K562 (cell line): ENCODE data around the gene CCNK. TPM values are rescaled to one million over a fixed set of nuclear protein-coding genes. Genes with fewer than 3 reads are reported as not detected.

Experiments used
- ATAC-seq: fragments of 200-7000 bp; cut with Tn5 transposase; 3 replicates; pipeline ENCODE4 v1.9.1; 2020; ENCODE audit warnings: moderate library complexity
- BruUV-seq: library from RNA; stranded (reverse); fragments of 400-500 nt; replicated peaks from 2 replicates; lab custom pipeline; 2021; lab: Mats Ljungman, UMichigan
- CTCF ChIA-PET: fragments of 300-600 bp; formaldehyde crosslinking; extraction: SDS; loops from one replicate; lab custom pipeline; 2021; ENCODE audit warnings: low intra/inter-chr PET ratio; lab: Yijun Ruan, JAX
- POLR2A ChIA-PET: fragments of 300-600, 350-650 bp; sonication (Branson Sonifier 250); formaldehyde crosslinking; extraction: SDS; loops from one replicate; lab custom pipeline; 2021; ENCODE audit warnings: antibody characterized with exemption, inconsistent platforms; lab: Yijun Ruan, JAX
- DNase-seq, 4 experiments: peaks; one replicate each; pipeline versions ENCODE4 v3.0.0 to v3.0.0-alpha.2; 2011 to 2018; ENCODE audit warnings: low spot score in 3 of 4, mixed read lengths in 3 of 4; ENCODE audit errors: extremely low read depth in 1 of 4
- FAIRE-seq: peaks from 2 replicates; lab custom pipeline; 2011; peaks lifted over from hg19 to GRCh38; lab: Jason Lieb, UNC
- H2AFZ ChIP-seq: 2 replicates; pipeline ENCODE4 v1.6.0; 2011; ENCODE audit warnings: low read depth, low read length, control low read depth, inconsistent platforms
- H3K27ac ChIP-seq: fragments of 200-600 bp; 3 replicates; pipeline ENCODE4 v1.8.0; 2011; ENCODE audit warnings: low read depth, mild to moderate bottlenecking, control low read depth, inconsistent platforms, low read length, moderate library complexity, mixed read lengths; ENCODE audit errors: extremely low read depth
- H3K27me3 ChIP-seq, 2 experiments: fragments of 300-600 bp in 1 of 2; 2 replicates in 1 of 2; 3 replicates in 1 of 2; pipeline versions ENCODE4 v1.6.0 to v1.8.0; 2011; ENCODE audit warnings: inconsistent platforms in 2 of 2, low read length in 2 of 2, mild to moderate bottlenecking in 1 of 2, mixed read lengths in 1 of 2, moderate library complexity in 1 of 2; ENCODE audit not compliant: control insufficient read depth in 2 of 2, insufficient read depth in 2 of 2
- H3K36me3 ChIP-seq: fragments of 300-600 bp; 3 replicates; pipeline ENCODE4 v1.8.0; 2011; ENCODE audit warnings: mild to moderate bottlenecking, low read length, inconsistent platforms; ENCODE audit not compliant: control insufficient read depth, insufficient read depth
- H3K4me1 ChIP-seq, 2 experiments: fragments of 200-600 bp in 1 of 2; replicated peaks in 1 of 2; 2 replicates in 1 of 2; 3 replicates in 1 of 2; pipeline versions ENCODE4 v1.5.1 to v1.8.0; 2011; ENCODE audit warnings: inconsistent platforms in 2 of 2, low read length in 2 of 2, mild to moderate bottlenecking in 1 of 2, mixed read lengths in 1 of 2, moderate library complexity in 1 of 2; ENCODE audit not compliant: control insufficient read depth in 2 of 2, insufficient read depth in 2 of 2
- H3K4me2 ChIP-seq: 2 replicates; pipeline ENCODE4 v1.6.1; 2011; ENCODE audit warnings: low read length, control low read depth, inconsistent platforms, mixed read lengths; ENCODE audit not compliant: insufficient read depth
- H3K4me3 ChIP-seq: fragments of 200-600 bp; sonication (generic), shearing (Covaris generic); 2 replicates; pipeline ENCODE4 v1.5.1; 2016; ENCODE audit warnings: control low read depth, inconsistent platforms
- H3K79me2 ChIP-seq: fragments of 200-600 bp; 3 replicates; pipeline ENCODE4 v1.8.0; 2011; ENCODE audit warnings: low read length, inconsistent platforms; ENCODE audit not compliant: control insufficient read depth, insufficient read depth
- H3K9ac ChIP-seq, 2 experiments: 2 replicates each; pipeline versions ENCODE4 v1.6.0 to v1.6.1; 2011; ENCODE audit warnings: low read depth in 2 of 2, low read length in 2 of 2, control low read depth in 1 of 2, inconsistent platforms in 1 of 2, mild to moderate bottlenecking in 1 of 2, mixed read lengths in 1 of 2; ENCODE audit not compliant: insufficient read depth in 1 of 2
- H3K9me1 ChIP-seq: one replicate; pipeline ENCODE4 v1.6.0; 2011; ENCODE audit warnings: inconsistent platforms, mild to moderate bottlenecking, low read length, moderate library complexity; ENCODE audit not compliant: control insufficient read depth, insufficient read depth
- H3K9me3 ChIP-seq: replicated peaks from 2 replicates; pipeline ENCODE4 v1.5.1; 2011; ENCODE audit warnings: low read depth, low read length, inconsistent platforms; ENCODE audit not compliant: control insufficient read depth, insufficient read depth
- H4K20me1 ChIP-seq: replicated peaks from 2 replicates; pipeline ENCODE4 v1.6.1; 2011; ENCODE audit warnings: low read length, inconsistent platforms, mixed read lengths; ENCODE audit not compliant: control insufficient read depth, insufficient read depth
- DDX20 ChIP-seq: fragments of 450-650 bp; IDR thresholded peaks from 2 replicates; pipeline ENCODE4 v1.6.1; 2016; ENCODE audit warnings: missing genetic modification characterization, low read depth, mild to moderate bottlenecking, missing compliant biosample characterization, moderate library complexity
- EGR1 ChIP-seq: fragments of 450-650 bp; conservative IDR thresholded peaks from 2 replicates; pipeline ENCODE4 v1.6.1; 2017; ENCODE audit warnings: mild to moderate bottlenecking
- HCFC1 ChIP-seq: IDR thresholded peaks from 2 replicates; pipeline ENCODE4 v1.6.1; 2012; ENCODE audit warnings: low read depth, low read length, improper control_type of control experiment
- HEY1 ChIP-seq: fragments of 250-450 bp; sonication (Bioruptor Pico); IDR thresholded peaks from 2 replicates; pipeline ENCODE4 v1.5.0; 2020; ENCODE audit warnings: mild to moderate bottlenecking, moderate library complexity, borderline replicate concordance
- LCOR ChIP-seq: sonication (generic); formaldehyde crosslinking; IDR thresholded peaks from 2 replicates; pipeline ENCODE4 v1.8.0; 2022; ENCODE audit warnings: mild to moderate bottlenecking, missing genetic modification reagents
- MAFG ChIP-seq: fragments of 450-650 bp; conservative IDR thresholded peaks from 2 replicates; pipeline ENCODE4 v1.6.1; 2016; ENCODE audit warnings: missing genetic modification characterization, missing compliant biosample characterization
- NFIC ChIP-seq: fragments of 450-650 bp; IDR thresholded peaks from 2 replicates; pipeline ENCODE4 v1.6.1; 2017; ENCODE audit warnings: mild to moderate bottlenecking, inconsistent platforms
- RBM39 ChIP-seq: fragments of 200-400 bp; formaldehyde crosslinking; optimal IDR thresholded peaks from 2 replicates; pipeline ENCODE3; 2018; ENCODE audit warnings: low read depth, low read length
- TCF7 ChIP-seq: sonication (generic); IDR thresholded peaks from 2 replicates; pipeline ENCODE4 v1.6.1; 2016; ENCODE audit warnings: antibody characterized with exemption, borderline replicate concordance
- ZC3H11A ChIP-seq: IDR thresholded peaks from 2 replicates; pipeline ENCODE4 v1.6.1; 2012; ENCODE audit warnings: low read depth, low read length, improper control_type of control experiment
- ZEB2 ChIP-seq: fragments of 450-650 bp; IDR thresholded peaks from 2 replicates; pipeline ENCODE4 v1.6.1; 2016
- ZNF146 ChIP-seq: IDR thresholded peaks from one replicate; pipeline ENCODE4 v1.6.1; 2018; ENCODE audit warnings: missing compliant biosample characterization; ENCODE audit not compliant: unreplicated experiment
- ZNF76 ChIP-seq: fragments of 250-450 bp; sonication (Bioruptor Pico); IDR thresholded peaks from 2 replicates; pipeline ENCODE4 v1.4.0; 2020; ENCODE audit warnings: mild to moderate bottlenecking, moderate library complexity, borderline replicate concordance
- WGBS: fragments of 100-300 bp; shearing (Covaris generic); methylation state at CpG from one replicate; pipeline ENCODE4 v1.1.6; 2016; ENCODE audit warnings: low coverage, mixed read lengths; ENCODE audit not compliant: insufficient coverage; ENCODE audit errors: missing lambda C conversion rate; 5-methylcytosine and 5-hydroxymethylcytosine counted together
- in situ Hi-C: fragments of 300-500 bp; cut with MboI; formaldehyde crosslinking; loops from 4 replicates; pipeline ENCODE4 v1.15.0; 2018; ENCODE audit warnings: inconsistent platforms, mixed read lengths
- intact Hi-C: fragments of 100-400 bp; cut with micrococcal nuclease; formaldehyde crosslinking; loops from 2 replicates; pipeline ENCODE4 v1.14.2; 2022
- polyA plus RNA-seq, 8 experiments: library from polyadenylated mRNA; depleted of rRNA in 4 of 8; stranded (reverse) in 5 of 8; unstranded in 3 of 8; fragments of >200 nt; fragmentation: Nextera tagmentation in 2 of 8; fragmentation: Illumina TruSeq in 1 of 8; extraction: Ambion mirVana in 2 of 8; extraction: Trizol in 1 of 8; gene quantifications; 2 replicates each; pipeline versions ENCODE4 v1.2.1 to v1.2.3, GENCODE V29; 2011 to 2014; ENCODE audit warnings: inconsistent platforms in 1 of 8, missing spikeins in 1 of 8
- total RNA-seq, 7 experiments: library from RNA; depleted of rRNA in 6 of 7; stranded (reverse); fragments of >200 nt in 6 of 7; fragmentation: Illumina TruSeq in 2 of 7; extraction: Trizol in 2 of 7; gene quantifications; 2 replicates each; pipeline versions ENCODE4 v1.2.1 to v1.2.3, GENCODE V29; 2011 to 2021; ENCODE audit warnings: low replicate concordance in 1 of 7
- TF ChIP-seq, protein P1 (sequence below): fragments of 250-450 bp; sonication (Bioruptor Pico); IDR thresholded peaks from 2 replicates; pipeline ENCODE4 v1.4.0; 2020; ENCODE audit warnings: mild to moderate bottlenecking

CCNK gene
- total and polyA plus RNA-seq, 9 of the 15 experiments (the other 6 are each of a cell fraction or from before 2014, with no cell fraction given), result 5.8 to 84.2 (median 16.4) TPM

DNA sequence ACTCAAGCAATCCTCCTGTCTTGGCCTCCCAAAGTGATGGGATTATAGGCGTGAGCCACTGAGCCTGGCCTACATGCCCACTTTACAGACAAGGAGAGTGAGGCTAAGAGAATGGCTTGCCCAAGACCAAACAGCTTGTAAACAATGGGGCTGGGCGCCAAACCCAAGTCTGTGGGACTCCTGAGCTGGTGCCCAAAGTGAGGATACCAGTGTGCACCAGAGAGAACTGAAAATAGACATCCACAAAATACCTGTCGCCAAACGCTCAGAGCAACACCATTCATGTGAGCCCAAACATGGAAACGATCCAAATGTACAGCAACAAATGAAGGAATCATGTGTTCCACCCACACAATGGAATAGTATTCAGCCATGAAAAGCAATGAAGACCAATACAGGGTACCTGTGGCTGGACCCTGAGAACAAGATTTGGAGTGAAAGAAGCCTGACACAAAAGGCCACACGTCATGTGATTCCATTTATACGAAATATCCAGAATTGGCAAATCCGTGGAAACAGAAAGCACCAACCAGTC lies 38.2 kb downstream of the CCNK start:
- H4K20me1 ChIP-seq, result 0 out of 2 replicates have a peak, but pooled peaks cover 6% of the 10 kb centered on the region
- no TSS peak for BruUV-seq
- intact Hi-C loops (loop anchor here (2.0 kb wide), 1 partner anchor 365 kb away; no protein-coding TSS in a partner anchor), in situ Hi-C loops (no loop called here)
- H3K79me2 ChIP-seq, result no peaks in the 10 kb centered on the region
- DNase-seq, result no peak
- no peak overlapping the region for H2AFZ ChIP-seq
- H3K27ac ChIP-seq, result no peak overlapping the region
- no peaks in the 10 kb centered on the region for H3K27me3 ChIP-seq
- no peaks in the 10 kb centered on the region for H3K9me1 ChIP-seq
- H3K4me1 ChIP-seq, result peaks cover 11 to 44% of the 10 kb centered on the region in 2 experiments
- ATAC-seq, result no peak
- no peak overlapping the region for H3K4me3 ChIP-seq
- FAIRE-seq, result no peak
- CTCF ChIA-PET, result interaction anchor here (0.6 to 3.1 kb wide), 4 partner anchors 55 to 366 kb away, joined by 3 to 22 read pairs (median 8); no protein-coding TSS in a partner anchor
- POLR2A ChIA-PET, result no interaction called here
- H3K9me3 ChIP-seq, result no peaks in the 10 kb centered on the region
- WGBS, result 63% methylated on average over 6 of the region's 8 CpGs
- H3K9ac ChIP-seq, result no peak overlapping the region
- H3K4me2 ChIP-seq, result no peak overlapping the region
- TF ChIP-seq ZNF146 (CRISPR knock-in tag), result peak; percentile 82
- TF ChIP-seq LCOR (CRISPR knock-in tag), result no peak
- TF ChIP-seq EGR1, result peak; percentile 74
- TF ChIP-seq TCF7, result no peak
- H3K36me3 ChIP-seq, result peaks cover 3% of the 10 kb centered on the region; the same call in 1 of the 3 replicates

DNA sequence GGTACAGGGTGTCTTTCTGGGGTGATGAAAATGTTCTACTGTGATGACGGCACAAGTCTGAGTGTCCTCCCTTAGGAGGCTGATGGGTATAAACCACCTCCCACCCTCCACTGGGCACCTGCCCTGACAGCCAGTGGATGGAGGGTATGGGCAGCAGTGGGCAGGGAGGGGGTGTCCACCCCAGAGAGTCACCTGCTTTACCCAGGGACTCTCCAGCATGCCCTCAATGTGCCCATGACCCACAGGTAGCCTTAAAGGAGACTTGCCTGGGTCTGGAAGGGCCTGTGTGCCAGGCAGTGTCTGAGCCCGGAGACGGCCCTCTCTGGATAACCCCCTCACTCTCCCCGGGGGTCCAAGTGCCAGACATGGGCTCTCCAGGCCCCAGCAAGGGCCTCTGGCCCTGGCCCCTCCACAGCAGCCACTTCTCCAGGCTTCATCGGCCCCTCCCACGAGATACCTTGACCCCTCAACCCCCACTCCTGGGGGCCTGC lies 38.8 kb downstream of the CCNK start:
- ATAC-seq, result no peak
- H3K27ac ChIP-seq, result no peak overlapping the region
- WGBS, result 89% methylated on average over 3 of the region's 6 CpGs

More for the DNA sequence above, 38.8 kb downstream of the CCNK start:
- no peaks in the 10 kb centered on the region for H3K79me2 ChIP-seq
- TF ChIP-seq DDX20 (tag) (no peak), ZEB2 (no peak), ZC3H11A (no peak), RBM39 (no peak), NFIC (no peak), MAFG (tag) (no peak), HEY1 (no peak), HCFC1 (no peak), ZNF76 (CRISPR knock-in tag) (no peak)
- TF ChIP-seq, protein P1, sequence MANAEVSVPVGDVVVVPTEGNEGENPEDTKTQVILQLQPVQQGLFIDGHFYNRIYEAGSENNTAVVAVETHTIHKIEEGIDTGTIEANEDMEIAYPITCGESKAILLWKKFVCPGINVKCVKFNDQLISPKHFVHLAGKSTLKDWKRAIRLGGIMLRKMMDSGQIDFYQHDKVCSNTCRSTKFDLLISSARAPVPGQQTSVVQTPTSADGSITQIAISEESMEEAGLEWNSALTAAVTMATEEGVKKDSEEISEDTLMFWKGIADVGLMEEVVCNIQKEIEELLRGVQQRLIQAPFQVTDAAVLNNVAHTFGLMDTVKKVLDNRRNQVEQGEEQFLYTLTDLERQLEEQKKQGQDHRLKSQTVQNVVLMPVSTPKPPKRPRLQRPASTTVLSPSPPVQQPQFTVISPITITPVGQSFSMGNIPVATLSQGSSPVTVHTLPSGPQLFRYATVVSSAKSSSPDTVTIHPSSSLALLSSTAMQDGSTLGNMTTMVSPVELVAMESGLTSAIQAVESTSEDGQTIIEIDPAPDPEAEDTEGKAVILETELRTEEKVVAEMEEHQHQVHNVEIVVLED (CRISPR knock-in tag), result no peak
- H4K20me1 ChIP-seq, result 0 out of 2 replicates have a peak, but pooled peaks cover 6% of the 10 kb centered on the region
- H3K4me3 ChIP-seq, result no peak overlapping the region
- H3K36me3 ChIP-seq, result no peaks in the 10 kb centered on the region
- H3K4me1 ChIP-seq, result peaks cover 11 to 44% of the 10 kb centered on the region in 2 experiments
- H3K27me3 ChIP-seq, result no peaks in the 10 kb centered on the region
- H3K9ac ChIP-seq, result no peak overlapping the region
- H2AFZ ChIP-seq, result no peak overlapping the region
- no peaks in the 10 kb centered on the region for H3K9me3 ChIP-seq
- FAIRE-seq (no peak), DNase-seq (no peak)
- ChIA-PET POLR2A (no interaction called here), CTCF (interaction anchor here (1.1 to 2.7 kb wide), 2 partner anchors 106 to 365 kb away, joined by 3 to 13 read pairs; no protein-coding TSS in a partner anchor)
- intact Hi-C loops (loop anchor here (2.0 kb wide), 1 partner anchor 365 kb away; no protein-coding TSS in a partner anchor), in situ Hi-C loops (loop anchor here (10.0 kb wide), 1 partner anchor 365 kb away; no protein-coding TSS in a partner anchor)
- H3K4me2 ChIP-seq, result no peak overlapping the region
- H3K9me1 ChIP-seq, result no peaks in the 10 kb centered on the region
- BruUV-seq, result no TSS peak
